GM13976 (cell line): ENCODE results near the gene CRIP2.

Source experiments
- DNase-seq: peaks from one replicate; pipeline ENCODE4 v3.0.0; 2012; ENCODE audit warnings: low spot score
- in situ Hi-C: fragments of 300-500 bp; cut with MboI; formaldehyde crosslinking; loops from one replicate; pipeline ENCODE4 v1.12.0; 2022; ENCODE audit warnings: low sequenced_read_pairs, mixed read lengths, inconsistent platforms; ENCODE audit not compliant: unreplicated experiment
- TF ChIP-seq, protein P1 (sequence below): IDR thresholded peaks from 2 replicates; pipeline ENCODE4 v1.5.1; 2012; ENCODE audit warnings: borderline replicate concordance, mild to moderate bottlenecking; ENCODE audit not compliant: insufficient read depth; ENCODE audit errors: extremely low read depth, missing control alignments, control extremely low read depth

The CRIP2 gene

DNA sequence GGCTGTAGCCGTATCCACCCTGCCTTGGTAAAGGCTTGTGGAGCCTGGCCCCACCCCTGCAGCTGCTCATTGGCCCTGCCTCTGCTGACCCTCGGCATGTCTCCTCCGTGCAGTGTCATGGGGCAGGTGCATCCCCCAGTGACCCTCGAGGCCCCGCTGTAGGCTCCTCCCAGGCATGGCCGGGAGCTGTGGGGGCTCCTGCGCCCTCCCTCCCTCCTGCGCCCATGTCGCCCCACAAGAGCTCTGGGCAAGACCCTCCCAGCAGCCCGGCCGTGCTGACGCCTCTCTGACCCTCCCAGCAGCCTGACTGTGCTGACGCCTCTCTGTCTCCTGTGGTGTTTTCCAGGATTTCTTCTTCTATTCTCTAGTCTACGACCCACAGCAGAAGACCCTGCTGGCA, 20.8 kb upstream of the CRIP2 start:
- in situ Hi-C loops, result no loop called here
- TF ChIP-seq, protein P1, sequence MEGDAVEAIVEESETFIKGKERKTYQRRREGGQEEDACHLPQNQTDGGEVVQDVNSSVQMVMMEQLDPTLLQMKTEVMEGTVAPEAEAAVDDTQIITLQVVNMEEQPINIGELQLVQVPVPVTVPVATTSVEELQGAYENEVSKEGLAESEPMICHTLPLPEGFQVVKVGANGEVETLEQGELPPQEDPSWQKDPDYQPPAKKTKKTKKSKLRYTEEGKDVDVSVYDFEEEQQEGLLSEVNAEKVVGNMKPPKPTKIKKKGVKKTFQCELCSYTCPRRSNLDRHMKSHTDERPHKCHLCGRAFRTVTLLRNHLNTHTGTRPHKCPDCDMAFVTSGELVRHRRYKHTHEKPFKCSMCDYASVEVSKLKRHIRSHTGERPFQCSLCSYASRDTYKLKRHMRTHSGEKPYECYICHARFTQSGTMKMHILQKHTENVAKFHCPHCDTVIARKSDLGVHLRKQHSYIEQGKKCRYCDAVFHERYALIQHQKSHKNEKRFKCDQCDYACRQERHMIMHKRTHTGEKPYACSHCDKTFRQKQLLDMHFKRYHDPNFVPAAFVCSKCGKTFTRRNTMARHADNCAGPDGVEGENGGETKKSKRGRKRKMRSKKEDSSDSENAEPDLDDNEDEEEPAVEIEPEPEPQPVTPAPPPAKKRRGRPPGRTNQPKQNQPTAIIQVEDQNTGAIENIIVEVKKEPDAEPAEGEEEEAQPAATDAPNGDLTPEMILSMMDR, result no peak
- no peak for DNase-seq

DNA sequence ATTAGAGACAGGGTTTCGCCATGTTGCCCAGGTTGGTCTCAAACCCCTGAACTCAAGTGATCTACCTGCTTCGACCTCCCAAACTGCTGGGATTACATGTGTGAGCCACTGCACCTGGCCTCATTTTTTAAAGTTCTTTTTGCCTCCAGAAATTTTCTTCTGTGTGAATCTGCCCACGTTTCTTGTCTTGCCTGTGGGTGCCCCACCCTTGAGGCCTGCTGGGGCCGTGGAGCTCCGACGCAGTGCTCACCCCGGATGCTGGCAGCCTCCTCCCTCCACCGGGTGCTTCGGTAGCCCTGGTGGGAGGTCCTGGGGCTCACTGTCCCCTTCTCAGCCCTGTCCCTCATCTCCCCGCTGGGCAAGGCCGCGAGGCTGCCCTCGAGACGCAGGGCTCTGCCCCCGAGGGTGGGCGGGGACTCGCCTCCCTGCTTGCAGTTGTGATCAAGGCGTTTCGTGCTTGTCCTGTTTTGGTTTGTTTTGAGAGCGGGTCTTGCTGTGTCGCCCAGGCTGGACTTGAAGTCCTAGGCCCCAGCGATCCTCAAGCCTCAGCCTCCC, 19.5 kb upstream of the CRIP2 start:
- TF ChIP-seq, protein P1, result no peak
- no peak for DNase-seq
- in situ Hi-C loops, result no loop called here

DNA sequence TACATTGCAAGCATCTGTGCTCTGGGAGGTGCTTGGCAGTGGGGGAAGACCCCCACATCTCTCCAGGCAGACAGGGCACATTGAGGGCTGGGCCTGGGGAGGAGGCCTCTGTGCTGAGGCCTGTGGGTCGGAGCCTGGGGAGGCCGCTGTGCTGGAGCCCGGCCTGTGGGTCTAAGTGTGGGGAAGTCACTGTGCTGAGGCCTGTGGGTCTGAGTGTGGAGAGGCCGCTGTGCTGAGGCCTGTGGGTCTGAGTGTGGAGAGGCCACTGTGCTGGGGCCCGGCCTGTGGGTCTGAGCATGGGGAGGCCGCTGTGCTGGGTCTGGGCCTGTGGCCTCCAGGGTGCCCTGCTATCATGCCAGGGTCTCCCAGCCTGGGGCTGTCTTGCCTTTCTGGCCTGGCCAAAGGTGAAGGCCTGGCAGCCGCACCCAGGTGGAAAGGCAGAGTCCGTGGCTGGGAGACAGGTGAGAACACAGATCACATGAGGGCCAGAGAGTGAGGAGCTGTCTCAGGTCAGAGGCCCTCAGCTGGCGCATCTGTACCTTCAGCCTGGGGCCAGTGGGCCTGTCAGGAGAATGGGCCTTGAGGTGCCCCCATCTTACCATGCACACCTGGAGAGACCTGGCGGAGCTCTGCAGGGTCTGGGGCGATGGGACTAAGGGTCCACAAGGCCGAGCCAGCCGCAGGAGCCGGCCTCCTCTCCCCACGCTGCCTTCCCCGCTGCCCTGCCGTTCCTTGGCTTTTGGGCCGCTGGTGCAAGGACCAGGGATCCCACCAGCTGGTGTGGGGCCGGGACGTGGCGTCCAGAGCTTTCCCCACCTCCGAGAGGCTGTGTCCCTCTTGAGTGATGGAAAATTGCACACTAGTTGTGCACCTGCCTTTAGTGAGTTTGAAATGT, 18.6 kb upstream of the CRIP2 start:
- DNase-seq, result no peak

DNA sequence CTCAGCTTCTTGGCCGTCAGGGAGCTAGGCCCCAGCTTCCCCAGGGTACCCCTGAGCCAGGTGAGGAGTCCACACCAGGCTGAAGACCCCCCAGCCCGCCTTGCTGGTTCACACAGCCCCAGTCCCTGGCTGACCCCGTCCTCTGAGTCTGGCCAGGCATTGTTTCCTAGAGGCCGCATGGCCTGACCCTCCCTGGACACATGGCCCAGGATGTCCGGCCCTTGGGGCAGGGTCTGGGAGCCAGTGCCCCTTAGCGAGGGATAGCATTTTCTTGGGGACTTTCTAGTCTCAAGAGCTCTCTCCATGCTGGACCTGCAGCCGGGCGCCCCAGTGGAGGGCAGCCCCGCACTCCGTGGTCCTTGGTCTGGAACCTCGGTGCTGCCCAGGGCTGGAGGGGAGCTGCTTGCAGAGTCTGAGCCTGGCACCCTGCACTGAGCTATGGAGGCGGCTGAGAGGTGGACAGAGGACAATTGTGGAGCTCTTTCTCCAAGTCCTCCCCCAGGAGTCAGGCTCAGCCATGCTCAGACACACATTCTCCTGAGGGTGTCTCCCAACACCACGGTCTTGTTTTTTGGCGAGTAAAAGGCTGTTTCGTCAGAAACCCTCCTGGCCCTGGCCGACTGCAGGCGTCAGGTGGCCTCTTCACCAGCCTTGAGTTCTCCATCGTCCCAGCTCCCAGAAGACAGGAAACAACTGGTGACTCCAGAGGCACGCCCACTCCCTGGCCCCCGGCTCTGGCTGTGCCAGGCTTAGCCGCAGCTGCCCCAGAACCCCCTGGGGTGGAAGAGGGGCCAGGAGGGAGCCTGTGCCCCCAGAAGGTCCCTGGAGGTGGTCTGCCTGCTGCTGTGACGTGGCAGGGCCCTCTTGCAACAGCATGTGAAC, 17.6 kb upstream of the CRIP2 start:
- TF ChIP-seq, protein P1, result no peak
- in situ Hi-C loops, result no loop called here
- no peak for DNase-seq

More for the DNA sequence above, 18.6 kb upstream of the CRIP2 start:
- in situ Hi-C loops, result no loop called here
- TF ChIP-seq, protein P1, result no peak

DNA sequence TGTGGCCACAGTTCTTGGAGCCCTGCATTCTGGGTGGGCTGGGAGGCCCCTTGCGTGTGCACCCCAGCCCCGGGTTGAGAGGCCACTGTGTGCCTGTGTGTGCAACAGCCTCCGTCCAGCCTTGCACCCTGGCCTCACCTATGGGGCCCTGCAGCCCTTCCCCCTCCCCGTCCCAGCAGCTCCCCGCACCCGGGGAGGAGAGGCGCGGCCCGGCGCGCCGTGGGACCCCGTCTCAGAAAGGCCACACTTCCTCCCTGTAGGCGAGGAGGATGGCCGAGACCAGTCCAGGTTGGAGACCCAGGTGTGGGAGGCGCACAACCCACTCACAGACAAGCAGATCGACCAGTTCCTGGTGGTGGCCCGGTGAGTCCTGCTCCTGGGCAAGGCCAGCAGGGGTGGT, 16.6 kb upstream of the CRIP2 start:
- no peak for DNase-seq
- in situ Hi-C loops, result no loop called here
- TF ChIP-seq, protein P1, result no peak

DNA sequence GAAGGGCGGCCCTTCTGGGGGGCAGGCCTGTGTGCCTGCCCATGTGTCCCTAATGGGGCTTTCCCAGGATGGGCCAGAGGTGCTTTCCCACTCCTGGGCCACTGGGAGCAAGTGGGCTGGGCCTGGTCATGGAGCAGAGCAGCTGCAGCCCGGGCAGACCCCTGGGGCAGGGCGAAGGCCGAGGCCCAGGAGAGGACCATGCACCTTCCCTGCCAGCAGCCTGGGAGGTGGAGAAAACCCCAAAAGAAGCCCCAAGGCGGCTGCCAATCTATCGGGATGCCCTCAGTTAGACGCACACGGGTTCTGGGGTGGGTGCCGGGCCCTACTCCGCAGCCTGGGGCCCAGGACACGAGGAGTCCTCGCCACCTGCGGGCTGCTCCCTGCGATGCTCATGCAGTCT, 16.1 kb upstream of the CRIP2 start:
- TF ChIP-seq, protein P1, result no peak
- no peak for DNase-seq
- in situ Hi-C loops, result no loop called here
